ENCODE measurements around the gene SAMD13.
"Not testable (repeated sequence)": the region's sequence is repeated elsewhere in the genome, so short reads cannot be mapped to it uniquely, and the experiment has no call there.

SAMD13 gene

DNA sequence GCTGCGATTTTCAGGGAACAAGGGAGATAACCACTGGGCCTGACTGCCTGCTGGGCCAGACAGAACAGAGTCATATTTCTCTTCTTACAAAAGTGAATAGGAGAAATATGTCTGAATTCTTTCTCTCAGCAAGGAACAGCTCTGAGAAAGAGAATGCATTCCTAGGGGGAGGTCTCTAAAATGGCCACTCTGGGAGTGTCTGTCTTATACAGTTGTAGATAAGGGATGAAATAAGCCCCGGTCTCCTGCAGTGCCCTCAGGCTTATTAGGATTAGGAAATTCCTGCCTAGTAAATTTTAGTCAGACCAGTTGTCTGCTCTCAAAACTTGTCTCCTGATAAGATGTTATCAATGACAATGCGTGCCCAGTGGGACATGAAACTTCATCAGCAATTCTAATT, 14.1 kb upstream of the SAMD13 start:
- DNase-seq = not testable (repeated sequence)

DNA sequence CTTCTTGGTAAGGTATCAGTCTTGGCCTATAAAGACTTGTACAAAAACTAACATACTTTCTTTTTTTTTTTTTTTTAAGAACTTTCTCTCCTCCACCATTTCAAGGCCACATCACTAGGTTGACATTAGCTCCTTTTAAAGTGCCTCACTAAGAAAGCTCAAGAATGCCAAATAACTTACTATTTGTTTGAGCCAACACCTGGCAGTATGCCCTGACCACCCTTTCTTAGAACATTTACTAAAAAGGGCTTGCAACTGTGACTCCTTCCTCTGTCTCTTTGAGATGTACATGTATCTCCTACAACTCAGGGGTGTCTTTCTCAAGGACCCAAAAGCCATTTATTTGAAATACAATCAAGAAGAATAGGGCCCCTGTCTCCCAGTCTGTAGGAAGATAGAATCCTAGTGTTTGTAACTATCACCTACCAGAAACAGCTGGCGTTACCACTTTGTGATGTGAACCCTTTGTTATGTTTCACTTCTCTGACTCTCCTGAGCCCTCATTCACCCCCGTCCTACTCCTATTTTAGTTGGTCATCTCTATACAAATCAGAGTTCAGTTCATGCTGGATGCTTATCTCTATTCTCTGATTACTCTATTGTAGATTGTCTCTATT, 12.2 kb upstream of the SAMD13 start:
- DNase-seq = no peak

DNA sequence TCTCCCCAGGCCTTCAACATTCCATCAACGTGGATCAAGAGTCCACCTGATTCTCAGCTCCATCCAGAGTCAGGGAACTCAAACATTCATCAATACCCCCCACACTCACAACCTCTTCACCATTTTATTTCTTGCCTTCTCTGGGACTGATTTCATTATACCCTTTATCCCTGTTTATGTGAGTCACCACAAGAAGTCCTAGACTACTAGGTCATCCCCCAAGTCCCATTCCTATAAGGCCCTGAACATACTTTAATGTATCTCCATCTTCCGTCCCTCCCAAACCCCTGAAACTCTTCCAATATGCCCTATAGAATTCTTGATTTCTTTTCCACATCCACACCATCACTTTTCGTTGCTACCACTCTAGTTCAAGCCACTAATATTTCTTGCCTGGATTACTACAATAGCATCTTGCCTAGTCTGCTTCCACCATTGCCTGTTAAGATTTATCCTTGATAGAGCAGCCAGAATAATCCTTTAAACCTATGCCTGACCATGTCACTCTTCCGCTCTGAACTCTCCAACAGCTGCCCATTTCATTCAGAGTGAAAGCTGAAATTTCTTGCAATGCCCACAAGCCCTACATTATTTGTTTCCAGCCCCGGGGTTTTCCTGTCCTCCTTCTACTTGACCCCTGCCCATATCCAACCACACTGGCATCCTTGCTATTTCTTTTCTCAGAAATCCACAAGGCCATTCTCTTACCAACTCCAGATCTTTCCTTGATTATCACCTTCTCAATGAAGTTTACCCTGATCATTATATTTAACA, 9.4 kb upstream of the SAMD13 start:
- no peak for DNase-seq

DNA sequence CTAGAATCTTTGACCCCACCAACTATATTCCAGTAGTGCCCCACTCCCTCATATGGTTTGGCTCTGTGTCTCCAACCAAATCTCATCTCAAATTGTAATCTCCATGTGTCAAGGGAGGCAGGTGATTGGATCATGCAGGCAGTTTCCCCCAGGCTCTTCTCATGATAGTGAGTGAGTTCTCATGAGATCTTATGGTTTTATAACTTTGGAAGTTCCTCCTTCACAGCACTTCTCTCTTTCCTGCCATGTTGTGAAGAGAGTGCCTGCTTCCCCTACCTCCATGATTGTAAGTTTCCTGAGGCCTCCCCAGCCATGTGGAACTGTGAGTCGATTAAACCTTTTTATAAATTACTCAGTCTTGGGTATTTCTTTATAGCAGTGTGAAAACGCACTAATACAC, 7.7 kb upstream of the SAMD13 start:
- peak in 1 of 2 donors; percentile 65 for DNase-seq

DNA sequence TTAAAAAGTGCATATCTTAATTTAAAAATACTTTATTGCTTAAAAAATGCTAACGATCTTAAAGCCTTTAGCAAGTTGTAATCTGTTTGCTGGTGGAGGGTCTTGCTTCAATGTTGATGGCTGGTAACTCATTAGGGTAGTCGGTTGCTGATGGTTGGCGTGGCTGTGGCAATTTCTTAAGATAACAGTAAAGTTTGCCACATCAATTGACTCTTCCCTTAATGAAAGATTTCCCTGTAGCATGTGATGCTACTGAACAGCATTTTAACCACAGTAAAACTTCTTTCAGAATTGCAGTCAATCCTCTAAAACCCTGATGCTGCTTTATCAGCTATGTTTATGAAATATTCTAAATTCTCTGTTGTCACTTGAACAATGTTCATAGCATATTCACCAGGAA, 6.8 kb upstream of the SAMD13 start:
- no peak for DNase-seq

DNA sequence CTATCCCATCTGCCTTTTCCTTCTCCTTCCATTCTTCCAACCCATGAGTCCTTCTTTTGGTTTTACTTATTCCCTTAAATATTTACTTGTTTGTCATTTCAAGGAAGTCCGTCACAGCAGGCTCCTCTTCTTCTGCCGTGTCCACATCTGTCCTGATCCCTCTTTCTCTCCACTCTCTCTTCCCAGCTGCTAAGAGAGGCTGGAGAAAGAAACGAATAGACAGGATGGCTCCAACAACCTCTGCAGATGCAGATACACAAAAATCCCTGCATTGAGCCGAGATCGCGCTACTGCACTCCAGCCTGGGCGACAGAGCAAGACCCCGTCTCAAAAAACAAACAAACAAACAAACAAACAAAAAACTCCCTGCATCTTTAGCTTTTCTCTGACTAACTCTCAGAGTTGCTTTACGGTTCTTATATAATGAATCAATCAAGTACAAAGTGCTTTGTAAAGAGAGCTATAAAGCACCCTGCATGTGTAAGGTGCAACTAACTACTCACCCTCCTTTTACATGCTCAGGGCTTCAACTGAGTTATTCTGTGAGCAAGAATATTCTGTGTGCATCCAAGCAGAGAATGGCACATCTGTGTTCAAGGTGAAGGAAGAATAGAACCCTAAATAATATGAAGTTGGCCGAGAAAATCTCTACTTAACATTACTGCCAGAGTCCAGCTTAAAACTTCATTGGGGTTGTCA, 3.8 kb upstream of the SAMD13 start:
- DNase-seq = no peak

DNA sequence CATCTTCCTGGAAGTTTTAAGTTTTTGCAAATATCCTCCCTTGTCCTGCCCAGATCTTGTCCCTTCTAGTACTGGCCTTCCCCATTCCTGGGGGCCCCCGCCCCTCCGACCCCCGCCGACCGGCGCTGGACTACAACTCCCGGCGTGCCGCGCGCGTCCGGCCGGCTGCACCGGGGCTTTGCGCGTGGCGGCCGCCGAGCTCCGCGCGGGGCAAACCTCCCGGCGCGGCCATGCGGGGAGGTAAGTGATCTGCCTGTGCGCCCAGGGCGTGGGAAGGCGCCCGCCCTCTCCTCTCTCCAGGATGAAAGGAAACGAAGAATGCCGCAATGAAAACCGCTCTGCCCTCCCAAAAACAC, 3.2 kb upstream of the SAMD13 start:
- peak in 1 of 2 donors; percentile 24 for DNase-seq

DNA sequence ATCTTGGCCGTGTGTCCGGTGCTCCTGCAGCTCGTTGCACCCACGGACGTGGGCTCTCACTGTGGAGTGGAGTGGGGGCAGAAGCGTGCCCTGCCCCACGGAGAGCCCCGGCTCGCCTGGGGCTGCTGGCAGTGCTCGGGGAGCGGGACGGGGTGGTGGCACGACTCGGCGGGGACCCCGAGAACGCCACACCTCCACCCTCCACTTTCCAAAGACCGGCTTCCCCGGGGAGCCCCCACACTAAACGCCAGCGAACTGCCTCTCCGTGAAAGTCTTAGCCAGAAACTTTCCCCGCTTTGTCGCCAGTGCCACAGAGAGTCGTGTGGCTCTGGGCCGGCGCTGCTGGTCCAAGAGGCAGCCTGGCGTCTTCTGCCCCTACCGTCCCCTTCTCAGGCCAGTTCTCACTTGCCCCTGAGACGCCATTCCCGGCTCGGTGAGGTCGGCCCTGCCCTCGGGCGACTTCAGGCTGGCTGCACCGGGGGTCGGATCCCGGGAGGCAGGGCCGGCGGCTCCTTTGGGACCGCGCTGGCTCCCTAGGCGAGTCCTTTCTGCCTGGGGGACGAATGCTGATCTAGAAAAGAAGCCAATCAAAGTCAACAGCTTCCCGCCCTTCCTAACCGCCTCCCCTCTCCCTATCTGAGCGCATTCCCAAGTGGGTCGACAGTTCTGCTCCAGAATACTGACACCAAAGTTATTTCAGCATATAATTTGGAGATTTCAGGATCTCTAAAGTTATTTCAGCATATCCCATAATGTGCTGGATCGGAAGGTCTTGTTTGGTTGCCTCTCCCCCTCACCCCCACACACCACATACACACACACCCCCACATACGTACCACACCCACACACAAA, 2.6 kb upstream of the SAMD13 start:
- DNase-seq = no peak

DNA sequence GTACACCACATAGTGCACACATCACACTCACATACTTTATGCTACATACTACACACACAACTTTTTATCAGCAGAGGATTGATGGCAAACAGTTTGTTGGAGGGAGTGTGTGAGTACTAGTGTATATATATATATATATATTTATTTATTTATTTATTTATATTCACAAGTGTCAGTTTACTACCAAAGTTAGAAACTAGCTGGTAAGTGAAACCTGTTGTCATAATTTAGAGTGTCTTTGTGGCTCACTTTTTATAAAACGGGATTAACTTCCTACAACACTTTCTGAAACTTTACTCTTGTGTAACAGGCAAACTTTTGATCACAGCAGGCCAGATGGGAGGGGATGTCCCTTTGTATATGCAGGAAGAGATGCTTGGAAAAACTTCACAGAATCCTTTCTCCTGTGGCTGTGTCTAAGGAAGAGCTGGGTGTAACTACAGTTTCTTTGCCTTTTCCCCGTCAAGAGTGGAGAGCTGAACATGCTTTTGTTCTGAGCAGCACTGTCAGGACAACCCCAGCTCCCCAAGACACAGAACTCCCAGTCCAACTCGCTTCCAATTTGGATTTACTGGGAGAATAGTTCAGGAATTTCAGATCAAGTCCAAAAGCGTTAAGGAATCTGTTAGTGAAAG, 1.9 kb upstream of the SAMD13 start:
- peak; percentile 24 to 54 for DNase-seq

DNA sequence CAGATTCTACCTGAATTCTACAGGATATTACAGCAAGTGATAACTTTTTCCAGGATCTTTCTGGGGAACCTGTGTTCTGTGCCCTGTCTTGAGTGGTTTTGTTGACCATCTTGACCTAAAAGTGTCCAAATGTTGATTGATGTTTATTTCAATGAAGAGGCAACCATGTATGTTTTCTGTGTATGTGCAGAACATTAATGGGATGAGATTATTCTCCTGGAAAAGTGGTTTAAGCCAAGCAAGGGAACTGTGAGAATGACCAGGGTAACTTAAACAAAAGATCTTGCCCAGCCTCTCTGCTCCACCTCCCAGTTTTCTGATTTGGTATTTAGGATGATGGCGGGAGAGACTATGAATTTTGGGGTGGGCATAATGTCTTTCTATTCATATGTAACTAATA, 1.0 kb upstream of the SAMD13 start:
- DNase-seq = no peak

DNA sequence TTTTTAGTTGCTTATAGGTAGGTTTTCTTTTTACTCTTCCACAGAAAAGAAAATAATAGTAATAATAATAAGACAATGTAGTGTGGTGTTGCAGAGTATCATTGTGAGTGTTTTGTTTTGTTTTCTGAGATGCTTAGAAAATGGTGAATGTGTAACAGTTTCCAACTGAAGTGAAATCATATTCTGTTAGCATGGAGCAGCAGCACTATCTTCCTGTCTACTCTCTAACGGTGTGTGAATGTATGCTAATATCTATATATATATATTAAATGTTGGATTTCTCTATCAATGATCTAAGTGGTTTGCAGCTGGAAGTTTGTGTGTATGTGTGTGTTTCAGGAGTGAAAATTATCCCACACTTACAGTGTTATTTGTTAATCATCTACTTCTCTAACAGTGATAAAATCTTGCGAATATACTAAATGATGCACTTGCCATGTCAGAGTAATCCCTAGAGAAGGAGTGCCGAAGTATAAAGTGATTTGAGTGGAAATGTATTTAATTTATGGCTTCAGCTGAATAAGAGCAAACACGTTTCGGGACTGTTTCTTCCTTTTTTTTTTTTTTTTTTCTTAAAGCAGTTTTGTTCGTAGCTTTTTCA, 377 bp downstream of the SAMD13 start:
- no peak for DNase-seq

DNA sequence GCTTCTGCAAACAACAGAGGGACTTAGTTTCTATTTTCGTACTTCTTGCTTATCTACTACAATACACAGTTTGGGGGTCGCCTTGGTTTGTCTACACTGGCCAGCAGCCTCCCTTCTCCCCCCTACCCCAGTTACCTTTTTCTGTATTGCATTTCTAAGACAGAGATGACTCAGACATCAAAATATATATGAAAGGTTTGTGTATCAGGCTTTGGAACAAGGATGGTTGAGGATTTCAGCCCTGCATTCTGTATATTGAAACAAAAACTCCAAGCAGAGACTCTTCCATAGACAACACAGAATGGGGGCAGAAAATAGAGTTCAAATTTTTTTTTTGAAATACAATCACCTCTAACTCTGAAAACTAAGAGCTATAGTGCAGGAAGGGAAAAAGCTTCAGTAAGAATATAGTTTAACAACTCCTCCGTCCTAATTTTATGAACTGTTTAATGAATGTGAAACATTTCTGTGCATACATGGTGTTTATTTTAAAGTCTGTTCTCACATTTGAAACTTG, 1.9 kb downstream of the SAMD13 start:
- no peak for DNase-seq

DNA sequence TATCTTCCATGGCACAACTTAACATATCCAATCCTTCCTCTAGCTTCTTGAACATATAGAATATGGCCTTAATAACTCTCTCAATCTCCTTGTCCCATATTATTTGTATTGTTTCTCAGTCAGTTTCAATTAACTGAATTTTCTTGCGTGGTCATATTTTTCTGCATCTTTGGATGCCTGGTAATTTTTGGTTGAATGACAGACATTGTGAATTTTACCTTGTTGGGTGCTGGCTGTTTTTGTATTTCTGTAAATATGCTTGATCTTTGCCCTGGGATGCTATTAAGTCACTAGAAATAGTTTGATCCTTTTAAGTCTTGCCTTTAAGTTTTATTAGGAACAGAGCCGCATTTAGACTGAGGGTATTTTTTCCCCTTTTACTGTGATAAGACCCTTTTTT, 5.9 kb downstream of the SAMD13 start:
- no peak for DNase-seq

DNA sequence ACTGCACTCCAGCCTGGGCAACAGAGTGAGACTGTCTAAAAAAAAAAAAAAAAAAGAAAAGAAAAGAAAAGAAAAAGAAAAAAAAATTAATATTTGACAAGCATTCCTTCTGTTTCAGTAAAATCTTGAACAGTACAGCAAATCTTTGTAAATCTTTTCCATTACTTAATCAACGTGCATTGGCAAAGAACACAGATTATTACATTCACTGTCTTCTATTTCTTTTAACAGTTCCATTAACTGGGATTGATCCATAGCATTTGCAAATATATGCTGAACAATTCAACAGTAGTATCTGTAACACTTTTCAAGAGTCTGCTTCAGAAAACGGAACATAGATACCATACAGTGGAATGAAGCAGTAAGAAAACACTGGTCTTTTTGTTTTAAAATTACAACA, 9.8 kb downstream of the SAMD13 start:
- no peak for DNase-seq

DNA sequence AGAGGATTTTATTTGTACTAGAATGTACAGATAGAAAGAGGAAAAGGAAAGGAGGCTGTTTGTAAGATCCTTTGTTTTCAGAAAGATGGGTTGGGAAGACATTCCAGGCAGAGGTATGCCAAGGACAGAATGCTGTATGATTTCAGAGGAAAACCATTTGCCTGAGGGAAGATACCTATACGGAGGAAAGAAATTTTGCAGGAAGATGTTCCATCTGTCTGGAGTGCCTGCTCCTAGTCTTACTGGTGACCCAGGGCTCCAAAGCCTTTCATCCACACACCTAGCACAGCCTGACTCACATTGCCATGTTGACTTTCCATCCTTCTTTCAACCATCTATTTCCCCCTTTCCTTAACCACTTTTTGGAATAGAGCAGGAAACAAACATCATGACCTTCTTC, 18.2 kb downstream of the SAMD13 start:
- no peak for DNase-seq

DNA sequence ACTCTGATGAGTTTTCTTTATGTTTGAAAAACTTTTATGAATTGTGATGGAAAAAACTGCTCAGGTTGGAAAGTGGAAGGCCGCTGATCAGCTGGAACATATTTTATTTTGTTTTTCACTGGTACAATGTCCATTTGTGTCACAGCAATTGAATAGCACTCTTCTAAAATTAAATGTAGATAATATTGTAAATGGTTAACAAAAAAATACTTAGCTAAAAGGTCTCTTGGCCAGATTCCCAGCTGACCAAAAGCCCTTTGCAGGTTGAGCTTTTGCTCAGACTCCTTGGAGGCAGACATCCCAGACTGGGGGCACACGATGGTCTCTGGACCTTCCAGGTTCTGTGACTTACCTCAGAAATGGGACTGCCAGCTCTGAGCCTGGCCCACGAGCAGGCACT, 26.3 kb downstream of the SAMD13 start:
- DNase-seq = no peak

DNA sequence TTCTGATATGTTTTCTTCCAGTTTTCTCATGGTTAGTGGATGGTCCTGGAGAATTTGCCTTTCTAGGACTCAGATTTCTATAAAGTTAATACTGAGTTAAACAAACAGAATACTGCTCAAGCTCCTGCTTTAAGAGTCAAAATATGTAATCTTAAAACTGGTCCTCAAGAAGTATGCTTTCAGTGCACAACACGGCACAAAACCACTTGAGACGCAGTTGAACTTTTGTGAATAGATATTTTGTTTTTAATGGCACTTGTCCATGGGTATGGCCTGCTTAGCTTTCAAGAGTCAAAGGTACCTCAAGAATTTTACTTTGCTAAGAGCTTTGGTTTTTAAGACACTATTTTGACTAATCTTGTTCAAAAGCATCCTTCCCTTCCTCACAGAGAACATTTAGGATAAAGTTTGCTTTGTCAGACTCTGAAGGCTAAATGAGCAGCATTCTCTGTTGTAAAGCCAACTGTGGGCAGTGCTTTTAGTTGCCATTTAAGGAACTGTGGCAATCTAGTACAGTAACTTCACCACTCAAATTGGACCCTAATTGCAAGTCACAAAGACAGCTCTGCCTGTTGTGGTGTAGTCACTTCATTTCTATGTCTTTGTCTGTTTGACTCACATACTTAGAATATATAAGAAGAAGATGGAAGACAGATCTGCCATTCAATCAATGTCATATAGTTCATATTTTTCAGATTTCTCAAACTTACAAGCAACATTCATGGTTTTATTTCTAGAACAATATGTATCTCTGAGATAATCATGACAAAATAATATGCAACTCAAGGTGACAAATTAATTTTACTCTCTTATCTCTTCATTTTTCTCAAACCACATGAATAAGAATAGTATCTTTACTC, 28.8 kb downstream of the SAMD13 start:
- no peak for DNase-seq

DNA sequence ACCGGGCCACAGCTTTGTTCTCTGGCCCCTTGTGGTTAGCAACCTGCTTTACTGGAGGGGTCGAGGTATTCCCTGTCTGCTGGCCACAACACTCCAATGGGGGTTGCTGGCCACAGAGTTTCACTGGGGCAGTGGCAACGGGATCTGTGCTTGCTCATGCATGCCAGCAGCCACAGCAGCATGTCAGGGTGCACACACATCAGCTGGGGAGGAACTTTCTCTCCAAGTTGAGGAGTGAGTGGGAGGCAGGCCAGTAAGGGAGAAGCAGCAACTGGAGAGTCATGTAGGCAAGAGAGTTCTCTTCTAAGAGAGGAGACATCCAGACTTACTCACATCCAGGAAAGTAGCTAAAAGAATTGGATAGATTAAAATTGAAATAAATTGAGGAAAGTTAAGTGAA, 38.0 kb downstream of the SAMD13 start:
- DNase-seq = peak; percentile 40 to 78

DNA sequence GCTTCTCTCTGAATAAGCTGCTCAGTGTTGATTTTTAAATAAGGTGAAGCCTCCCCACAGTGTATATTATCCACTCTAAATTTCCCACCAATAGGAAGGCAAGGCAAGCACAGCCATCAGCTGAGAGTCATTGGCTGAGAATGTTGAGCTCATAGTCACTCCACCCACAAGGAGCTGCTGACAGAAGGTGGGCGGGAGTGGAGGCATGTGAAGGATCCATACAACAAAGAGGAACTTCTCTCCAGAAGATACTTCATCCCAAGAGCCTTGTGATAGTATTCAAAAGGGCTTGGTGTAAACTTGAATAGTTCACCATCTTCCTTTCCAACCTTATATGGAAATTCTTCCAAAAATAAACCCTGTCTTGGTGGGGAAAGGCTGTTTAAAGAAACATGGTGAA, 42.8 kb downstream of the SAMD13 start:
- DNase-seq = peak; percentile 63 to 95

DNA sequence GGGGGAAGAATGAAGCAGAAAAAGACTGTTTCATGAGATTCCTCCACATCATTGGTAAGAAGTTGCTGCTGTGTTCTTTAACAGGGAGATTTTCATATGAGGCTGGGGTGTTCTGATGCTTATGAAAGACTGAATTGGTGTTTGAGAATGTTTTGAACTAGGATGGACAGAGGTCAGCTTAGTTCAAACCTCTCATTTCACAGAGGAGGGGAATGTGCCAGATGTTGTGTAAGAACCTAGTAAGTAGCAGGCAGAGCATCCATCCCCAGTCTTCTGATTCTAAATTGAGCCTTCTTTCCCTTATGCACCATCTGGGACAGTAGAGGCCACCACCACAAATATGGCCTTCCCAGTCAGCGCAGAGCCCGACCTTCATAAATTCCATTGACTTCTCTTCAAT, 43.7 kb downstream of the SAMD13 start:
- DNase-seq = no peak

DNA sequence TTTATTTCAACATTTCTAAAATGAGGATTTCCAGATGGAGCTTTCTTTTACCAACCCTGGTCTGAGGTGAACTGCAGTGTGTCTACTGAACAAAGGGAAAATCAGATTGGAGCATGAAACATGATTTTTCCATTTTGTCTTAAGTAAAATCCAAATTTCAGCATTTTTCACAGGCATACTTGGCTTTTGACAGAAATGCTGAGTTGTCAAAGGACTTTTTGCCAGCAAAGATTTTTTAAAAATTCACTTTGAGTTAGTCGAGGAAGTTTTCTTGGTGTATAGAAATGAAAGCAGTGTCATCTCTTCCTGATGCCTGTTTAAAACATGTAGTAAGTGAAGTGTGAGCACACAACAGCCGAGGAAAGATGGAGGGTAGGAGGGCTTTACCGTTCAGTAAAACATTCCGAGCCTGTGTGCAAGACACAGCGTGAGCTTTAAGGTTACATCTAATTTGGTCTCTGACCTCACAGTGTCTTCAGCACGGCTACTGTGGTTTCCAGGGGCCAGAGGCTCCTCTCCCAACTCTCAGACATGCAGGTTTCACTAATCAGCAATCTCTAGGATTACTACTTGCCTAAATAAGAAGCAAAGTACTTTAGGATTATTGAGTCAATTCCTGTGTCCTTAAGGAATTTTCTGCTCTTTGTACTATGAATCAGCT, 45.9 kb downstream of the SAMD13 start:
- DNase-seq = no peak

All from inflammatory macrophage treated with lipopolysaccharide for 1 hour (primary cell).